Measurements from ENCODE around the gene DENND2A. TPM values are rescaled to one million over a fixed set of nuclear protein-coding genes. Genes with fewer than 3 reads are reported as not detected.
"Not testable (repeated sequence)": the region's sequence is repeated elsewhere in the genome, so short reads cannot be mapped to it uniquely, and the experiment has no call there.

The DENND2A gene
- total RNA-seq, 2 donors from 2014 or later = 7.4 to 9.2 TPM

DNA sequence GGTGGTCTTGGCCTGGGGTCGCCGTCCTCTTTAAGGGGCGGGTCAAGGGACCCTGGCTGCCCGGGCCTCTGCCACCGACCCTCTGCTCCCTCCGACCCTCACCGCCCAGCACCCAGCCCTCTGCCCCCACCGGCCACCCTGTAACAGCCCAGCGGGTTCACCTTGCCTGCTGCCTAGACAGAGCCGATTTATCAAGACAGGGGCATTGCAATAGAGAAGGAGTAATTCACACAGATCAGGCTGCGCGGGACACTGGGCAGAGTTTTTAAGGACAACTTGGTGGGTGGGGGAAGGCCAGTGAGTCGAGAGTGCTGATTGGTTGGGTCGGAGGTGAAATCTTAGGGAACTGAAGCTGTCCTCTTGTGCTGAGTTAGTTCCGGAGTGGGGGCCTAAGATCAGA lies 31.4 kb upstream of the DENND2A start:
- DNase-seq = no peak
- Histone ChIP-seq H3K9me3 (no peaks in the 10 kb centered on the region), H3K27ac (no peak overlapping the region), H3K4me3 (no peak overlapping the region), H3K4me1 (peaks cover 20% of the 10 kb centered on the region), H3K9ac (ENCODE audit: low read depth in 2 of 2, low read length in 2 of 2) (peak overlapping the region in 1 of 2 donors; percentile 40), H3K36me3 (no peaks in the 10 kb centered on the region), H3K27me3 (no peaks in the 10 kb centered on the region)
- TF ChIP-seq, protein P1, sequence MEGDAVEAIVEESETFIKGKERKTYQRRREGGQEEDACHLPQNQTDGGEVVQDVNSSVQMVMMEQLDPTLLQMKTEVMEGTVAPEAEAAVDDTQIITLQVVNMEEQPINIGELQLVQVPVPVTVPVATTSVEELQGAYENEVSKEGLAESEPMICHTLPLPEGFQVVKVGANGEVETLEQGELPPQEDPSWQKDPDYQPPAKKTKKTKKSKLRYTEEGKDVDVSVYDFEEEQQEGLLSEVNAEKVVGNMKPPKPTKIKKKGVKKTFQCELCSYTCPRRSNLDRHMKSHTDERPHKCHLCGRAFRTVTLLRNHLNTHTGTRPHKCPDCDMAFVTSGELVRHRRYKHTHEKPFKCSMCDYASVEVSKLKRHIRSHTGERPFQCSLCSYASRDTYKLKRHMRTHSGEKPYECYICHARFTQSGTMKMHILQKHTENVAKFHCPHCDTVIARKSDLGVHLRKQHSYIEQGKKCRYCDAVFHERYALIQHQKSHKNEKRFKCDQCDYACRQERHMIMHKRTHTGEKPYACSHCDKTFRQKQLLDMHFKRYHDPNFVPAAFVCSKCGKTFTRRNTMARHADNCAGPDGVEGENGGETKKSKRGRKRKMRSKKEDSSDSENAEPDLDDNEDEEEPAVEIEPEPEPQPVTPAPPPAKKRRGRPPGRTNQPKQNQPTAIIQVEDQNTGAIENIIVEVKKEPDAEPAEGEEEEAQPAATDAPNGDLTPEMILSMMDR (IDR thresholded peaks at IDR 0.05) = no peak
- intact Hi-C loops (cut with DNase I) = loop anchor here (10.0 kb wide), 1 partner anchor 313 kb away; no protein-coding TSS in a partner anchor

DNA sequence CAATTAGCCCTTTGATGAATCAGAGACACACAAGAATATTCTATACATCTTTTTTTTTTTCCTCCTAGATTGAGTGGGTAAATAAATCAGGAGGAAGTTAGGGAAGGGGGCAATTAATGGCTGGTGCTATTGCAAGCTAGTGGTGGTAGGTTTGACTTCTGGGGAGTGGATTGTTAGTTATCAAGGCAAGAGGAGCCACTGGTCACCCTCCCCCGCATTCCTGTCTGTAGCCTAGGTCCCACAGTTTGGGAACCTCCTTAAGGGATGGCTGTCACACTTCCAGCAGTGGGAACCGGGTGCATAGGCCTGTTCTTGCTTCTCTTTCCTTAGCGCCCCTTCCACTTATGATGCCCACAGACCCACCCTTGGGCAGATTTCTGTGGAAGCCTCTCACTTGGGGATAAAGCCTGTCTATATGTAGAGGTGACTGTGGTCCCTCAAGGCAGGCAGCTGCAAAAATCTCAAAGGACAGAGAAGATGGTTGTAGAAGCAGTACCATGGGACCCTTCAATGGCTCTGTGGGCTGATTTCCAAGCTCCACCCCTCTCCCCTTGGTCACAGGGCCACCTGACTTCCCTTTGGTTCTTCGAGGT lies 29.8 kb upstream of the DENND2A start:
- intact Hi-C loops (cut with DNase I) = loop anchor here (10.0 kb wide), 1 partner anchor 314 kb away; no protein-coding TSS in a partner anchor
- no peaks in the 10 kb centered on the region for H3K27me3 ChIP-seq
- peaks cover 18% of the 10 kb centered on the region for H3K4me1 ChIP-seq
- DNase-seq = no peak
- no peak overlapping the region for H3K9ac ChIP-seq (ENCODE audit: low read depth in 2 of 2, low read length in 2 of 2)
- no peak overlapping the region for H3K4me3 ChIP-seq
- H3K36me3 ChIP-seq = no peaks in the 10 kb centered on the region
- TF ChIP-seq, protein P1 (IDR thresholded peaks at IDR 0.05) = no peak
- H3K9me3 ChIP-seq = no peaks in the 10 kb centered on the region
- H3K27ac ChIP-seq = no peak overlapping the region

DNA sequence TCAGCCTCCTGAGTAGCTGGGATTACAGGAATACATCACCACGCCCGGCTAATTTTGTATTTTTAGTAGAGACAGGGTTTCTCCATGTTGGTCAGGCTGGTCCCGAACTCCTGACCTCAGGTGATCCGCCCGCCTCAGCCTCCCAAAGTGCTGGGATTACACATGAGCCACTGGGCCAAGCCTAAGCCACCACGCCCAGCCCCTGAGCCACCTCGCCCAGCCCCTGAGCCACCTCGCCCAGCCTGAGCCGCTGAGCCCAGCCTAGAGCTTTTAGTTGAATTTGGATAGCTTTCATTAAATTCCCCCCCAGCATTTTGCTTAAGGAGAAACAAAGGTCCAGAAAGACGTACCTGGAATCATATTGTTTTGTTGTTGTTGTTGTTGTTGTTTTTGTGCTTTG lies 29.2 kb upstream of the DENND2A start:
- not testable (repeated sequence) for H3K27ac ChIP-seq; H3K4me3 ChIP-seq; DNase-seq; H3K27me3 ChIP-seq; H3K9me3 ChIP-seq; H3K36me3 ChIP-seq; H3K9ac ChIP-seq (ENCODE audit: low read depth in 2 of 2, low read length in 2 of 2)
- intact Hi-C loops (cut with DNase I) = loop anchor here (10.0 kb wide), 1 partner anchor 315 kb away; no protein-coding TSS in a partner anchor
- peaks cover 12% of the 10 kb centered on the region for H3K4me1 ChIP-seq

DNA sequence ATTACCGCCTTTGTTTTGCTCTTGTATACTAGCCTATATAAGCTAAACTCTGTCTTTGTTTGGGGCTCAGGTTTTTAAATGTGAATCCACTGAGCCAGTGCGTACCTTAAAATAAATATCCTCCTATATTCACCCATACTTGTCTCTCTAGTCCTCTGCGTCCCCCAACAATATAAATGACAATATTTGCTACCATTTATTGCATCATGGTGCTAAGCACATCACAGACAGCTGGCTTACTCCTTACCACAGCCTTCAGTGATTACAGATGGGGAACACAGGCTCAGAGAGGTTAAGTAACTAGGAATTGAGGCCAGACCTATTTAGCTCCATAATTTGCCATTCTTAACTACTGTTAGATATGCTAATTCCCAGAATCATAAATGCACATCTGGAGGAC lies 28.7 kb upstream of the DENND2A start:
- Histone ChIP-seq H3K4me1 (peaks cover 7% of the 10 kb centered on the region), H3K9ac (ENCODE audit: low read depth in 2 of 2, low read length in 2 of 2) (no peak overlapping the region), H3K4me3 (no peak overlapping the region), H3K9me3 (no peaks in the 10 kb centered on the region), H3K27me3 (no peaks in the 10 kb centered on the region), H3K36me3 (no peaks in the 10 kb centered on the region), H3K27ac (no peak overlapping the region)
- no peak for DNase-seq
- TF ChIP-seq, protein P1 (IDR thresholded peaks at IDR 0.05) = no peak
- intact Hi-C loops (cut with DNase I) = no loop called here

DNA sequence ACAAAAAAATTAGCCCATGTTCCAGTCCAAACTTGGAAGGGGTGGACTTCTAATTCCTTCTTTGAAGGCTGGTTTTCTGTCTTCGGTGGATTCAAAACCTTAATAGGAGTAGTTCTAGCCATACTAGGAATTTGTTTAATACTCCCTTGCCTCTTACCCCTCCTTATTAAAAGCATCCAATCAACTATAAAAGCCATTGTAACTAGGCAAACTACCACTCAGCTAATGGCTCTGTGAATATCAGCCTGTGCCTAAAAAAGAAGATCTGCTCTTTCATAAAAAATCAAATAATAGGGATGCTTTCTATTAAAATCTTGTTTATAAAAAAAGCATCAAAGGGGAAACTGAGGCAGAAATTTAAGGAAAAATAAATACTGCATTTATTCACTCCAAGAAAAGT lies 28.0 kb upstream of the DENND2A start:
- Histone ChIP-seq H3K9ac (ENCODE audit: low read depth in 2 of 2, low read length in 2 of 2) (no peak overlapping the region), H3K36me3 (no peaks in the 10 kb centered on the region), H3K4me1 (peaks cover 2% of the 10 kb centered on the region), H3K4me3 (no peak overlapping the region), H3K27ac (no peak overlapping the region), H3K27me3 (no peaks in the 10 kb centered on the region), H3K9me3 (no peaks in the 10 kb centered on the region)
- DNase-seq = no peak
- intact Hi-C loops (cut with DNase I) = no loop called here
- TF ChIP-seq, protein P1 (IDR thresholded peaks at IDR 0.05) = no peak

DNA sequence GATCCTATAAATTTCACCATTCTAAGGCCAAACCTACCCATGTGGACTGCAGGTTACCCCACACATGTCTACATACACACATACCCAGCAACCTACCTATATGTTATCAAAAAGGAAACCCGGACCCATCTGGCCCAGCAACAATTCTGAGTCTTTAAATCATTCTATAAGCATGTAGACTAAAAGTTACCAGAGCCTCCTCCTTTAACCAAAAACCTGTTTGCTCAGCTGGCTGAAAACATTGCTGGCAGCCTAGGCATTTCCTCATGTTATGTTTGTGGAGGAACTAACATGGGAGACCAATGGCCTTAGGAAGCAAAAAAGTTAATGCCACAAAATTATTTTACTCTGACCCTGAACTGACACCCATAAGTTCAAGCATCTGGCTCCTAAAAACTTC lies 26.9 kb upstream of the DENND2A start:
- Histone ChIP-seq H3K4me3 (no peak overlapping the region), H3K4me1 (peaks cover 2% of the 10 kb centered on the region), H3K27ac (no peak overlapping the region), H3K27me3 (no peaks in the 10 kb centered on the region), H3K36me3 (no peaks in the 10 kb centered on the region), H3K9ac (ENCODE audit: low read depth in 2 of 2, low read length in 2 of 2) (no peak overlapping the region), H3K9me3 (no peaks in the 10 kb centered on the region)
- TF ChIP-seq, protein P1 (IDR thresholded peaks at IDR 0.05) = no peak
- DNase-seq = no peak
- intact Hi-C loops (cut with DNase I) = no loop called here

DNA sequence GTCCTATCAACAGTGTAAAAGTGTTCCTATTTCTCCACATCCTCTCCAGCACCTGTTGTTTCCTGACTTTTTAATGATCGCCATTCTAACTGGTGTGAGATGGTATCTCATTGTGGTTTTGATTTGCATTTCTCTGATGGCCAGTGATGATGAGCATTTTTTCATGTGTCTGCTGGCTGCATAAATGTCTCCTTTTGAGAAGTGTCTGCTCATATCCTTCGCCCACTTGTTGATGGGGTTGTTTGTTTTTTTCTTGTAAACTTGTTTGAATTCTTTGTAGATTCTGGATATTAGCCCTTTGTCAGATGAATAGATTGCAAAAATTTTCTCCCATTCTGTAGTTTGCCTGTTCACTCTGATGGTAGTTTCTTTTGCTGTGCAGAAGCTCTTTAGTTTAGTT lies 22.3 kb upstream of the DENND2A start:
- H3K9ac ChIP-seq (ENCODE audit: low read depth in 2 of 2, low read length in 2 of 2); H3K4me3 ChIP-seq; H3K36me3 ChIP-seq; intact Hi-C loops (cut with DNase I); H3K27me3 ChIP-seq; H3K9me3 ChIP-seq; H3K4me1 ChIP-seq; H3K27ac ChIP-seq; DNase-seq: not testable (repeated sequence)
